Measurements from ENCODE around the gene UBASH3B.

Gene UBASH3B

DNA sequence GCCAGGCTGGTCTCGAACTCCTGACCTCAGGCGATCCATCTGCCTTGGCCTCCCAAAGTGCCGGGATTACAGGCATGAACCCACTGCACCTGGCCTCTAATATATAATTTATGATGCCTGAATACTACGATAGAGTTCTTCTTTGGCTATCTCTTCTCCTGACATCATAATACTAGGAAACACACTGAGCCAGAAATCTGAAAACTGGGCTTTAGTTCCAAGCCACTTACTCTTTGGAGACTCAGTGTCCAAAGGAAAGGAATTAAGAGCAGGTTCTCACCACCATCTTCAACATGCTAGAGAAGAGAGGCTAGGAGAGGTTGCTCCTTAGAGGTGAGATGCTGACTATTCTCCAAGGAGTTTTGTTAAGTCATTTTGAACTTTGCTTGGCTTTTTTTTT is 52.4 kb downstream of the UBASH3B start:
- TF ChIP-seq, protein P1, sequence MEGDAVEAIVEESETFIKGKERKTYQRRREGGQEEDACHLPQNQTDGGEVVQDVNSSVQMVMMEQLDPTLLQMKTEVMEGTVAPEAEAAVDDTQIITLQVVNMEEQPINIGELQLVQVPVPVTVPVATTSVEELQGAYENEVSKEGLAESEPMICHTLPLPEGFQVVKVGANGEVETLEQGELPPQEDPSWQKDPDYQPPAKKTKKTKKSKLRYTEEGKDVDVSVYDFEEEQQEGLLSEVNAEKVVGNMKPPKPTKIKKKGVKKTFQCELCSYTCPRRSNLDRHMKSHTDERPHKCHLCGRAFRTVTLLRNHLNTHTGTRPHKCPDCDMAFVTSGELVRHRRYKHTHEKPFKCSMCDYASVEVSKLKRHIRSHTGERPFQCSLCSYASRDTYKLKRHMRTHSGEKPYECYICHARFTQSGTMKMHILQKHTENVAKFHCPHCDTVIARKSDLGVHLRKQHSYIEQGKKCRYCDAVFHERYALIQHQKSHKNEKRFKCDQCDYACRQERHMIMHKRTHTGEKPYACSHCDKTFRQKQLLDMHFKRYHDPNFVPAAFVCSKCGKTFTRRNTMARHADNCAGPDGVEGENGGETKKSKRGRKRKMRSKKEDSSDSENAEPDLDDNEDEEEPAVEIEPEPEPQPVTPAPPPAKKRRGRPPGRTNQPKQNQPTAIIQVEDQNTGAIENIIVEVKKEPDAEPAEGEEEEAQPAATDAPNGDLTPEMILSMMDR (IDR thresholded peaks at IDR 0.05; ENCODE audit: borderline replicate concordance, control extremely low read depth, extremely low read depth, insufficient read depth, missing control alignments) = no peak
- in situ Hi-C loops (cut with MboI; ENCODE audit: low sequenced_read_pairs, unreplicated experiment) = no loop called here
- DNase-seq (ENCODE audit: low spot score) = no peak

DNA sequence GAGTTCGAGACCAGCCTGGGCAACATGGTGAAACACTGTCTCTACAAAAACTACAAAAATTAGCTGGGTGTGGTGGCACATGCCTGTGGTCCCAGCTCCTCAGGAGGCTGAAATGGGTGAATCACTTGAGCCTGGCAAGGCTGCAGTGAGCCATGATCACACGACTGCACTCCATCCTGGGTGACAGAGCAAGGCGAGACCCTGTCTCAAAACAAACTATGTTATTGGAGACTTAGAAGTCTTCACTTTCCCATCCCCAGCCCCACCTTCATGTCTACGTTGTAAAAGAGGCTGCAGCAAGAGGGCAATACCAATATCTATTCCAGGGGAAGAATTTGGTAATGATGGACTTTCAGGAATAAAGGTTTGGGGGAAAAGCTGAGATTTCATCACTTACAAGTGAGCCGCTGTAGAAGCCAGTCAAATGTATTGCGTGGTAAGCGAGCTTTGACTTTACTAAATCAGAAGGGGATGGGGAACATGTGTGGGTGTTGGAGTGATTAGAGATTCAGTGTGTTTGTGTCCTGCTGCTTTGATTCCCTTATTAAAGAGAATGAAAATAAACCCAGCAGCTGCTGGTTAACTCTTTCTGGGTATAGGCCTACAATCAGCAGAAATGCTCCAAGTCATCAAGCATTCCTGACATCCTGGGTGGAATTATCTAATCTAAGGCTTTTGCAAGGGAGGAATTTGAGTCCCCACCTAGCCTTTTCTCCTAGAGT is 53.7 kb downstream of the UBASH3B start:
- in situ Hi-C loops (cut with MboI; ENCODE audit: low sequenced_read_pairs, unreplicated experiment) = no loop called here
- TF ChIP-seq, protein P1 (IDR thresholded peaks at IDR 0.05; ENCODE audit: borderline replicate concordance, control extremely low read depth, extremely low read depth, insufficient read depth, missing control alignments) = no peak
- no peak for DNase-seq (ENCODE audit: low spot score)

- TF ChIP-seq, protein P1 (IDR thresholded peaks at IDR 0.05; ENCODE audit: borderline replicate concordance, control extremely low read depth, extremely low read depth, insufficient read depth, missing control alignments) = no peak
- in situ Hi-C loops (cut with MboI; ENCODE audit: low sequenced_read_pairs, unreplicated experiment) = no loop called here
- no peak for DNase-seq (ENCODE audit: low spot score)
Measured at GRCh38 chr11:122711362-122711761, 55.8 kb downstream of the UBASH3B start.

DNA sequence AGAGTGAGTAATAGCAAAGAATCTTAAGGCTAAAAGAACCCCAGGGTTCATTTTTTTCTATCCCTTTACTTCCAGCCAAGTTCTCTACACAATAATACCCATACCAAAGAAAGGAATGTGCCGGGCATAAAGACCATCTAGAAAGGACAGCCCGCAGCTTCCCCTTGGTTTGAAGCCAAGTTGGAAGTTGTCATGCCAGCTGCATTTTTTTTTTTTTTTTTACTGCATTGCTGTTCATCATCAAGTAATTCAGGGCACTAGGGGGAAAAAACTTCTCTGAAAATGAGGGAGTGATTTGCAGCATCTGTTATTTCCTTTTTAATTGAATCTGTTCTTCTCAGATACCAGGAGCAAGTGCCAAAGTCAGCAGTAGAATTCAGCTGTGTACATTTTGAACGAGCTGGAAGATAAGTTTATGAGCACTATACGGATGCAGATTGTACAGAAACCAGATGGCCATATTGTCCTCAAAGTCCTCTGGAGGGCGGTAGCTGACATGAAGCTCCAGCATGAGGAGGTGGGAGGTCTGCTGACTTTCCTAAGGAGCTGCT is 56.4 kb downstream of the UBASH3B start:
- DNase-seq (ENCODE audit: low spot score) = no peak
- in situ Hi-C loops (cut with MboI; ENCODE audit: low sequenced_read_pairs, unreplicated experiment) = no loop called here

DNA sequence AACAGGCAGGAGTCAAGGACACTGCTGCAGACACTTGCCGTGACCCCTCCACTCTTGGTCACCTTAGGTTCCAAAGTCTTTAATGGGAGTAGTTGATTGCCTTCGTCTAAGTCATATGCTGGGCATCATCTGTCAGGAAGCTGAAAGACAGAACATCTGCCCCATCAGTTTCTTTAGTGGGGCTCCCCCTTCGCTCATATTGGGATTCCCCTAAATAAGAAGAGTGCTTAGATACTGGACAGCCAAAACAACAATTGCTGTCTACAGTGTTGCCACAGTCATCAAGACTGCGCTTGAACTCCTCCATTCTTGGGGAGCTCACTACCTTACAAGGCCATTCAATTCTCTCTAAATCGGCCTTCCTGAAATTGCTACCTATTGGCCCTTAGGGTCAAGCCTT is 58.5 kb downstream of the UBASH3B start:
- in situ Hi-C loops (cut with MboI; ENCODE audit: low sequenced_read_pairs, unreplicated experiment) = no loop called here
- TF ChIP-seq, protein P1 (IDR thresholded peaks at IDR 0.05; ENCODE audit: borderline replicate concordance, control extremely low read depth, extremely low read depth, insufficient read depth, missing control alignments) = no peak
- peak; percentile 72 for DNase-seq (ENCODE audit: low spot score)

More for the DNA sequence above, 56.4 kb downstream of the UBASH3B start:
- TF ChIP-seq, protein P1 (IDR thresholded peaks at IDR 0.05; ENCODE audit: borderline replicate concordance, control extremely low read depth, extremely low read depth, insufficient read depth, missing control alignments) = no peak

GRCh38 chr11:122714484-122714883 is 59.0 kb downstream of the UBASH3B start:
- DNase-seq (ENCODE audit: low spot score) = no peak
- TF ChIP-seq, protein P1 (IDR thresholded peaks at IDR 0.05; ENCODE audit: borderline replicate concordance, control extremely low read depth, extremely low read depth, insufficient read depth, missing control alignments) = no peak
- in situ Hi-C loops (cut with MboI; ENCODE audit: low sequenced_read_pairs, unreplicated experiment) = no loop called here

Data from GM13976 (cell line).